HG03095 (cell line): ENCODE results near the gene CBFA2T3.

Source experiments
- ATAC-seq: cut with Tn5 transposase; IDR thresholded peaks from one replicate; pipeline ENCODE4 v1.9.1; 2021; ENCODE audit warnings: moderate library complexity; ENCODE audit not compliant: unreplicated experiment

CBFA2T3 gene

GRCh38 chr16:88999457-89000206 is 22.6 kb upstream of the CBFA2T3 start:
- no peak for ATAC-seq

GRCh38 chr16:88995746-88996535 is 18.9 kb upstream of the CBFA2T3 start:
- no peak for ATAC-seq

GRCh38 chr16:88995194-88995593 is 18.2 kb upstream of the CBFA2T3 start:
- no peak for ATAC-seq

DNA sequence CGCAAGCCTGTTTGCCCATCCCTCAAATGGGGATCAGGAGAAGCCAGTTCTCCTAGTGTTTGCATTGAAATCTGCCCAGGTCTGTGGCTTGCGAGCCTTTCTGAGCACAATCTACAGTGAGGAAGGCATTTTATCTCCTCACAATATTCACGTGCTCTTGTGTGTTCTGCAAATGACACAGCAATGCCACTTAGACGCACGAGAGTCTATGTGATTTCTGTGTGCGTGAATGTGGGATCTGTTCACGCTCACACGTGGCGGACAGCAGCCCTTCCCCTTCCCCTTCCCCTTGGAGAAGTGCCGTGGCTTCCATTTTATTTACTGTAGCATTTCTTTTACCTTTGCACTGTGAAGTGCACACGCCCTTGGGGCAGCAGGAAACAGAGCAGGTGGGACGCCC is 17.7 kb upstream of the CBFA2T3 start:
- no peak for ATAC-seq

- no peak for ATAC-seq
Measured at GRCh38 chr16:88993946-88994600, 17.1 kb upstream of the CBFA2T3 start.

DNA sequence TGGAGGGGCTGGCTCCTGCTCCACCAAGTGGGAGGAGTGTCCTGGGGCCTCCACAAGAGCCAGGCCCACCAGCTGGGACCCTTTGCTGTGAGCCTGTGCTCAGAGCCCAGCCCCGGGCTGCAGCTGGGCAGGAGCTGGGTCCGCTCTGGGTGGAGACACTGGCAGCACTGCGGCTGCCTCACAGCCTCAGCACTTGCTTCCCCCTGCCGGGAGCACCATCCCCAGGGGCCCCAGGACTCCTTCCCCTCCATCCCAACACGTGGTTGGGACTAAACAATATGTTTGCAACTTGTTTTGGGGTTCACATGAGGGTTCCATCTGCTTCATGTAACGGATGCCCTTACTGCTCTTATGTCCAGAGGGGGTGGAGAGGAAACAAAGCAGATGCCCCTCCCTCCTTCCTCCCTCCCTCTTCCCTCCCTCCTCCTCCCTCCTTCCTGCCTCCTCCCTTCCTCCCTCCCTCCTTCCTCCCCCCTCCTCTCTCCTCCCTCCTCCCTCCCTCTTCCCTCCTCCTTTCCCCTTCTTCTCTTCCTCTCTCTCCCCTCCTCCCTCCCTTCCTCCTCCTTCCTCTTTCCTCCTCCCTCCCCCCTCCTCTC is 16.3 kb upstream of the CBFA2T3 start:
- no peak for ATAC-seq

- no peak for ATAC-seq
Measured at GRCh38 chr16:88992351-88993165, 15.6 kb upstream of the CBFA2T3 start.

- ATAC-seq = no peak
Measured at GRCh38 chr16:88991813-88992350, 14.9 kb upstream of the CBFA2T3 start.

DNA sequence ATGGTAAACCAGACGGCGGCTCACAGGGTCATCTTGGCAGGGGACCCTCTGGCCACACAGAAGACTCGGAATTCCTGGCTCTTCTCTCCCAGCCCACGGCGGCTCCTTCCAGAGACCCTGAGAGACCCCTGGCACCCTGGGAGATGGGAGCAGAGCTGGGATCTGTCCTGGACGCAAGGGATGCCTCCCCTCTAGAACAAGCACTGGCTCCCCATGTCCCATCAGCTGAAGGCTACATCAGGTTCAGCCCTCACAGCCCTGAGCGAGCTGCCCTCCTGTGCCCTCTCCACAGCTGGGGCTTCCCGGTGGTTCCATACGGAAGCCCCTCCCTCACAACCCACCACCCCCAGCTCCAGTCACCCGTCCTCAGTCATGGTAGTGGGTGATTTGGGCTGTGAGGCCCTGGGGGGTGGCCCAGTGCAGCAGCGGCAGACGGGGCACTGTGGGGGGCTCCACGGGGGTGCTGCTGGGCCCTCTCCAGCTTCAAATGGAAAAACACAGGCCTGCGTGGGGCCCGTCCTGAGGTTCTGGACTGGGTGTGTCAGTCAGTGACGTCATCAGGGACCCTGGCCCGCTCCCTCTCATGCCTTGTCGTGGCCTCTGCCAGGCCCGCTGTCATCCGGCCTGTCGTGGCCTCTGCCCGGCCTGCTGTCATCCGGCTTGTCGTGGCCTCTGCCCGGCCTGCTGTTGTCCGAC is 13.0 kb upstream of the CBFA2T3 start:
- ATAC-seq = no peak

- no peak for ATAC-seq
Measured at GRCh38 chr16:88988980-88989811, 12.2 kb upstream of the CBFA2T3 start.

- no peak for ATAC-seq
Measured at GRCh38 chr16:88985521-88985920, 8.5 kb upstream of the CBFA2T3 start.

DNA sequence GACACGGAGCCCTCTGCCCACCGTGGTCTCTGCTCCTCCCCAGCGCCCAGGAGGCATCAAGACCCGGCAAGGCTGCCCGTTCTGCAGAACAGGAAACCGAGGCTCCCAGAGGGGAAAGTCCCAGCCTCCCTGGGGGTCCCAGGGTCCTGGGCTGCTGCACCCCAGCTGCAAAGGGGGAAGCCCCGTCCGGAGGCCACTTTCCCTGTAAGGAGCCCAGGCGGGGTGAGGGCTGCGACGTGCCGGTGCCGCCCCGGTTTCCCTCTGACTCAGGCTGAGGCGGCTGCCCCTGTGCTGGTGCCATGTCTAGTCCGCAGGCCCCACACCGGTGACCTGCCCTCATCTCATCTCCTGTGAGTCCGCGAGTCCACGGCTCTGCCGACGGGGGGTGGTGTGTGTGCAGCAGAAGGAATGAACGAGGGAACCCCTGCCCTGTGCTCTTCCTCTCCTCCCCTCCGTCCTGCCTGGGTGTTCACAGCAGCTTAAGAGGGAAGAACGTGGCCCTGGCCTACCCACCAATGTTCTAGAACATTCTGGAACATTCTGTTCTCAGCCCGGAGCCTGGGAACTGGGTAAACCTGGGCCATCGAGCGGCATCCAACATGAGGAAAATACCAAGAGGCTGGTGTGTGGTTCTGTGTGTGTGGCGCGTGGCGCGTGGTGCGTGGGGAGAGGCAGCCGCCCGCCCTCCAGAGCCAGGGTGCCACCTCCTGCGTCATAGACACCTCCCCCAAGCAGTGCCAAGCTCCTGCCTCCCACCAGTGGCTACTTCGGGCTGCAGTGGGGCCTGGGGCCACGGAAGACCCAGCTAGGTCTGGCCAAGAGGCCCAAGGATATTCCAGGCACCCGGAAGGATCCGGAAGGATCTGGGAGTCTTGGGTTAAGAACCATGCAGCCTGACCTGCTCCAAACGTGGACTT is 7.0 kb upstream of the CBFA2T3 start:
- ATAC-seq = no peak

GRCh38 chr16:88983165-88983564 is 6.2 kb upstream of the CBFA2T3 start:
- no peak for ATAC-seq

GRCh38 chr16:88982286-88983084 is 5.5 kb upstream of the CBFA2T3 start:
- no peak for ATAC-seq

DNA sequence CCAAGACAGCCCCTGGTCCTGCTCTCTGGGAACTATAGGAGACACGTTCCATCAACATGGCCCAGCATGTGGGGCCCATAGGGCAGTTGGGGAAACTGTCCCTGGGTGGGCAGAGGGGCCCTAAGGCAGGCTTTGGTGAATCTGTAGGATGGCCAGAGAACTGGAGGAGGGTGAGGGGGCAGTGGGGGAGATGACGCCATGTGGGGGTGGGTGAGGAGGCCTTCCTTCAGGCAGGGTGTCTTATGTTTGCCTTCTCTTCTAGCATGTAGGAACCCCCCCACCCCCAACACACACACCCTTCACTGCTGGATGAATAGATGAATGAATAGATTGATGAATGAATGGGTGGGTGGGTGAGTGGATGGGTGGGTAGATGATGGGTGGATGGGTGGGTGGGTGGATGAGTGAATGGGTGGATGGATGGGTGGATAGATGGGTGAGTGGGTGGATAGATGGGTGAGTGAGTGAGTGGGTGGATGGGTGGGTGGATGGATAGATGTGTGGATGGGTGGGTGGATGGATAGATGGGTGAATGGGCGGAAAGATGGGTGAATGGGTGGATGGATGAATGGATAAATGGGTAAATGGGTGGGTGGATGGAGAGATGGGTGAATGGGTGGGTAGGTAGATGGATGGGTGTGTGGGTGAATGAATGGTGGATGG is 2.5 kb upstream of the CBFA2T3 start:
- ATAC-seq = no peak

DNA sequence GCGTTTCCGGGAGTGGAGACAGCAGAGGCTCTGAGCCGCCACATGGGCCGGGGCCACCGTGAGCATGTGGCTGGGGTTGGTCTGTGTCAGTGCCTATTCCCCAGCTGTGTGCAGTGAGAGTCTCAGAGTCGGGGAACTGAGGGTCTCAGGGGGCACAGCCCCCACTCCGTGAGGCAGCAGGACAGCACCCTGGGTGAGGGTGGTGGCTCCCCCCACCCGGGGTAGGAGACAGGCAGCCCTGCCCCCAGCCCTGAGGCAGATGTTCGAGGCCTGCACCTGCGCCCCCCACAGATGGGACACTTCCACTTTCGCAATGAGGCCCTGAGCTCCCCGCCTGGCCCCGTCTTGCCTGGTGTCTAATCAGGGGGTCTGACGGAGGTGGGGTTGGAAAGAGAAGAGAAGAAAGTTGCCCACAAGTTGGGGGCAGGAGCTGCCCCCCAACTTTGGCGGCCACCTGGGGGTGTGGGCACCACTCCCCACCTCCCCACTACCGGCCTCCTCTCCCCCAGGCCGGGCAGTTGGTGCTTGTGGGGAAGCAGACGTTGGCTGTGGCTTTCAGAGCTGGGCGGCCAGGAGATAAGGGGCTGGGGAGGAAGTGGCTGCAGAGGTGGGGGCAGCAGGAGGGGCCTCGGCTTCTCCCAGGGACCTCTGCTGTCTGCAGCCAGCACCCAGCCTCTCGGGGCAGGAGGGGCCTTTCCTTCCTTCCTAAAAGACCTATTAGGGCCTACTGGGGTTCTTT is 1.8 kb upstream of the CBFA2T3 start:
- ATAC-seq = no peak
